Upper lobe of left lung (tissue), 4 donors: ENCODE data around the gene SPATA21.
"Not testable (repeated sequence)": the region's sequence is repeated elsewhere in the genome, so short reads cannot be mapped to it uniquely, and the experiment has no call there.

Experiments
- EP300 ChIP-seq, 4 donors: sonication (generic); formaldehyde crosslinking; IDR thresholded peaks; one replicate each; pipeline ENCODE4 v1.5.1; 2017; ENCODE audit warnings: antibody characterized with exemption in 4 of 4, control low read depth in 2 of 4
- TF ChIP-seq, protein P1 (sequence below), 6 experiments: fragments of 450-650 bp in 4 of 6; fragments of 200-600 bp in 2 of 6; sonication (generic) in 2 of 6; IDR thresholded peaks; one replicate each; pipeline ENCODE4 v1.5.1; 2016 to 2019; ENCODE audit warnings: antibody characterized with exemption in 6 of 6

DNA sequence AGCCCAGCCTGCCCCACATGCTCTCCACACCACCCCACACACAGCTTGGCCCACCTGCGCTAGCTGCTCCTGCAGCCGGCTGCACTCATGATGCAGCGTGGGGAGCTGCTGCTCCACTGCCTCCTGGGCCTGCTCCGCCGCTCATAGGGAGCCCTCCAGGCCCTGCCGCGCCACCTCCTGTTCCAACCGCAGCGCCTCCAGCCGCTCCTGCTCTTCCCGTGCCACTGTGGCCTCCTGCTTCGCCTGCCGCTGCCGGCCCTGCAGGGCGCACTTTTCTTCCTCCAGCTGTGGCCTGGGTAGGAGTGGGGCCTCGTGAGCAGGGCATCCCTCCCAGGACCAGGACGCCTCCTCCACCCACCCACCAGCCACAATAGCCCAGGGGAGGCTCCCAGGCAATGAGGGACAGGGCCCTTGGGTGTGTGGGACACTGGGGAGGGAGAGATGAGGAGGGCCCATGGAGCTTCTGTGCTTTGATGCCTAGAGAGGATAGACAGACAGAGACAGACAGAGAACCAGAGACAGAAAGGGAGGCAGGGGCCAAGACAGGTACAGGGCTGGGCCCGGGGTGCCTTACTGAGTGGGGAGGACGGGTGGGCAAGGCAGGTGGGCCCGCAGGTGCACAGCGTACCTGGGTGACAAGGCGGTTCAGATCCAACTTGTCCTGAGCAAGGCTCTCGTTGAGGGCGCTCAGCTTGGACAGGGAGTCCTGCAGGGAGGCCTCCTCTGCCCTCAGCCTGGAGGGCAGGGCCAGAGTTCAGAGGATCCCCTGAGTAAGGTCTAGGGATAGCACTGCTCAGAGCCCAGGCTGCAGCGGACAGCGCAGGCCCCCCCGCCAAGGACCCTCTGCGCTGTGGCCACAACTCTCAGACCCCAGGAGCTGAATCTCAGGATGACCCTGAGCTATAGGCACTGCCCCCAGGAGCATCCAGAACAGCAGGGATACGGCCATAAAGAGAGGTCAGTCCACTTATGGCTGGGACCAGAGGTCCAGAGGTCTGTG is 38.8 kb upstream of the SPATA21 start:
- TF ChIP-seq, protein P1, sequence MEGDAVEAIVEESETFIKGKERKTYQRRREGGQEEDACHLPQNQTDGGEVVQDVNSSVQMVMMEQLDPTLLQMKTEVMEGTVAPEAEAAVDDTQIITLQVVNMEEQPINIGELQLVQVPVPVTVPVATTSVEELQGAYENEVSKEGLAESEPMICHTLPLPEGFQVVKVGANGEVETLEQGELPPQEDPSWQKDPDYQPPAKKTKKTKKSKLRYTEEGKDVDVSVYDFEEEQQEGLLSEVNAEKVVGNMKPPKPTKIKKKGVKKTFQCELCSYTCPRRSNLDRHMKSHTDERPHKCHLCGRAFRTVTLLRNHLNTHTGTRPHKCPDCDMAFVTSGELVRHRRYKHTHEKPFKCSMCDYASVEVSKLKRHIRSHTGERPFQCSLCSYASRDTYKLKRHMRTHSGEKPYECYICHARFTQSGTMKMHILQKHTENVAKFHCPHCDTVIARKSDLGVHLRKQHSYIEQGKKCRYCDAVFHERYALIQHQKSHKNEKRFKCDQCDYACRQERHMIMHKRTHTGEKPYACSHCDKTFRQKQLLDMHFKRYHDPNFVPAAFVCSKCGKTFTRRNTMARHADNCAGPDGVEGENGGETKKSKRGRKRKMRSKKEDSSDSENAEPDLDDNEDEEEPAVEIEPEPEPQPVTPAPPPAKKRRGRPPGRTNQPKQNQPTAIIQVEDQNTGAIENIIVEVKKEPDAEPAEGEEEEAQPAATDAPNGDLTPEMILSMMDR (IDR thresholded peaks at IDR 0.05): not testable (repeated sequence)
- not testable (repeated sequence) for TF ChIP-seq EP300 (IDR thresholded peaks at IDR 0.05)
